ENCODE measurements around the gene TRAPPC3L.
A peak's percentile ranks its signal among the peaks of the same experiment; 100 is the strongest.

Gene TRAPPC3L

GRCh38 chr6:116556065-116556464 is 10.6 kb upstream of the TRAPPC3L start:
- peak; percentile 57; the same call in 2 of the 3 replicates for ATAC-seq
- TF ChIP-seq SNAI2 (CRISPR knock-in tag; IDR thresholded peaks at IDR 0.05): no peak
- no peak for TF ChIP-seq ZFP3 (CRISPR knock-in tag; IDR thresholded peaks at IDR 0.05)
- no peak; the same call in 1 of the 2 replicates for TF ChIP-seq ISL1 (CRISPR knock-in tag; IDR thresholded peaks at IDR 0.05)
- no peak for TF ChIP-seq CREB5 (CRISPR knock-in tag; IDR thresholded peaks at IDR 0.05; ENCODE audit: low read depth)
- no peak for TF ChIP-seq ZNF70 (CRISPR knock-in tag; IDR thresholded peaks at IDR 0.05)
- TF ChIP-seq PATZ1 (CRISPR knock-in tag; IDR thresholded peaks at IDR 0.05; ENCODE audit: borderline replicate concordance): no peak
- TF ChIP-seq BACH2 (CRISPR knock-in tag; IDR thresholded peaks at IDR 0.05; ENCODE audit: borderline replicate concordance): no peak
- TF ChIP-seq ESRRG (CRISPR knock-in tag; IDR thresholded peaks at IDR 0.05): no peak
- TF ChIP-seq TOX (CRISPR knock-in tag; IDR thresholded peaks at IDR 0.05; ENCODE audit: borderline replicate concordance): no peak
- TF ChIP-seq PPARA (CRISPR knock-in tag; IDR thresholded peaks at IDR 0.05; ENCODE audit: borderline replicate concordance): no peak
- no peak for TF ChIP-seq ZNF8 (CRISPR knock-in tag; IDR thresholded peaks at IDR 0.05)
- no peak for TF ChIP-seq POU6F1 (CRISPR knock-in tag; IDR thresholded peaks at IDR 0.05; ENCODE audit: borderline replicate concordance, low read depth)
- no peak for TF ChIP-seq ZFP30 (CRISPR knock-in tag; IDR thresholded peaks at IDR 0.05)
- no peak for TF ChIP-seq OSR1 (CRISPR knock-in tag; IDR thresholded peaks at IDR 0.05)
- no peak for TF ChIP-seq ZNF565 (CRISPR knock-in tag; conservative IDR thresholded peaks at IDR 0.05; ENCODE audit: low read depth)
- no peak for TF ChIP-seq CSRNP3 (CRISPR knock-in tag; IDR thresholded peaks at IDR 0.05)
- TF ChIP-seq RARB (CRISPR knock-in tag; IDR thresholded peaks at IDR 0.05): no peak

GRCh38 chr6:116553451-116553850 is 8.0 kb upstream of the TRAPPC3L start, which contains the start of gene CALHM4:
TSS of gene CALHM4 (plus strand) at chr6:116553751. CDS start at chr6:116553794, 43 bp downstream.
- TF ChIP-seq ZFP30 (CRISPR knock-in tag; IDR thresholded peaks at IDR 0.05) (no peak), TOX (CRISPR knock-in tag; IDR thresholded peaks at IDR 0.05; ENCODE audit: borderline replicate concordance) (no peak), SNAI2 (CRISPR knock-in tag; IDR thresholded peaks at IDR 0.05) (no peak), CSDC2 (CRISPR knock-in tag; IDR thresholded peaks at IDR 0.05) (no peak), RARB (CRISPR knock-in tag; IDR thresholded peaks at IDR 0.05) (no peak), ZNF565 (CRISPR knock-in tag; conservative IDR thresholded peaks at IDR 0.05; ENCODE audit: low read depth) (no peak), ESRRG (CRISPR knock-in tag; IDR thresholded peaks at IDR 0.05) (no peak)
- ATAC-seq: no peak

GRCh38 chr6:116550796-116551195 is 5.3 kb upstream of the TRAPPC3L start:
- ATAC-seq: no peak
- TF ChIP-seq TCF4 (CRISPR knock-in tag; IDR thresholded peaks at IDR 0.05; ENCODE audit: borderline replicate concordance) (no peak), ZNF565 (CRISPR knock-in tag; conservative IDR thresholded peaks at IDR 0.05; ENCODE audit: low read depth) (no peak), ZC3H10 (CRISPR knock-in tag; IDR thresholded peaks at IDR 0.05) (no peak), GLIS3 (CRISPR knock-in tag; IDR thresholded peaks at IDR 0.05) (no peak), POU6F1 (CRISPR knock-in tag; IDR thresholded peaks at IDR 0.05; ENCODE audit: borderline replicate concordance, low read depth) (no peak), OSR1 (CRISPR knock-in tag; IDR thresholded peaks at IDR 0.05) (no peak), CSRNP3 (CRISPR knock-in tag; IDR thresholded peaks at IDR 0.05) (no peak), ARNTL (CRISPR knock-in tag; IDR thresholded peaks at IDR 0.05; ENCODE audit: borderline replicate concordance, low read depth) (no peak), ZNF8 (CRISPR knock-in tag; IDR thresholded peaks at IDR 0.05) (no peak), ZFP3 (CRISPR knock-in tag; IDR thresholded peaks at IDR 0.05) (no peak), ZFP30 (CRISPR knock-in tag; IDR thresholded peaks at IDR 0.05) (no peak), ISL1 (CRISPR knock-in tag; IDR thresholded peaks at IDR 0.05) (no peak), BACH2 (CRISPR knock-in tag; IDR thresholded peaks at IDR 0.05; ENCODE audit: borderline replicate concordance) (no peak), RARB (CRISPR knock-in tag; IDR thresholded peaks at IDR 0.05) (no peak), PPARA (CRISPR knock-in tag; IDR thresholded peaks at IDR 0.05; ENCODE audit: borderline replicate concordance) (no peak), CREB5 (CRISPR knock-in tag; IDR thresholded peaks at IDR 0.05; ENCODE audit: low read depth) (no peak)
